NCI-H526 (cell line): ENCODE measurements around the gene KRT72.

Experiments
- DNase-seq, 2 experiments: peaks; one replicate each; lab custom pipeline; 2025; lab: John Stamatoyannopoulos, UW

KRT72 gene

DNA sequence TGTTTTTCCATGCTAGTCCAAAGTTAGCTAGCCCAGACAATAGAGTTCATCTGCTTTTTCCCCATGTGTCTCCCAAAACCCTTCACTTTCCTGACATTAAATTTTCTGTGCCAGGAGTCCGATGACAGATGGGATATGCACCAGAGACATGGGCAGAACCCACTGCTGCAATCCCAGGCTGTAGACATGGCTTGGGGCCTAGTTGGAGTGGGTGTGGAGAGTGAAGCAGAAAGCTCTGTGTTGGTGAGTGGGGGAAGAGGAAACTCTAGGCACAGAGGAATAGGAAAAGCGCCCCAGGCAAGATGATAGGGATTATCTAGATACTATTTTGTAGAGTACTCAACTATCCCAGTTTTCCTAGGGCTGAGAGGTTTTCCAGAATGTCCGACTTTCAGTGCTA, 22.8 kb downstream of the KRT72 start:
- DNase-seq: no peak

DNA sequence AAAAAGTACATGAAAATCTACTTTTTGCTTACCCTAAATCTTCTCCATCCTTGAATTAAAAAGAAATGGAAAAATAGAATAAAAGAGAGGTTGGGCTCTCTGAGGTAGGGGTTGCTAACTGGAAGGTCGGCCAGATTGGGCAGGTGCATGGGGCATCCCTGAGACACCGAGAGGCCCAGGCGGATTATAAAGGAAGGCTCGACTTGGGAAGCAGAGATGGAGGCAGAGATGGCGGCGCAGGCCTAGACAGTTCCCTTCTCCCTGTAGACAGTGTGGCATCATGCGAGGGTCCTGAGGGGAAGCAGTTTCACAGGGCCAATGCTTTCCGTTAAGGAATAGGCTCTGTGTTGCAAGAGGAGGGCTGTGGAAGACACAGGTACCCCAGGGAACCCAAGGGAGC, 23.9 kb downstream of the KRT72 start:
- DNase-seq: no peak

DNA sequence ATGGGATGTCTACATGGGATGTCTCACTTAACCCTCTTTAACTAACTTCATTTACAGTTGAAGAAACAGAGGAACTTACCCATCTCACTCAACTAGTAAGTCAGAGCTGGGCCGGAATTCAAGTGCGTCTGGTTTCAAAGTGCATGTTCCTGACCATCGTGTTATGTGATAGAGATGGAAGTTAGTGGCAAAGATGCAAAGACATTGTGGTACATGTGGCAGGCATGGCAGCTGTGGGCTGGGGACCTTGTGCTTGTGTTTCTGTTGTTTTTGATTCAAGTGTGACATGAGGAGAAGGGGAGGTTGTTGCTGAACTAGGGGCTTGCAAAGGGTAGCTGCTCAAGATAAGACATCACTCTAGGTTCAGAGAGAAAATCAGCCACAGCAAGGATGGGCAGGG, 25.3 kb downstream of the KRT72 start:
- no peak for DNase-seq

DNA sequence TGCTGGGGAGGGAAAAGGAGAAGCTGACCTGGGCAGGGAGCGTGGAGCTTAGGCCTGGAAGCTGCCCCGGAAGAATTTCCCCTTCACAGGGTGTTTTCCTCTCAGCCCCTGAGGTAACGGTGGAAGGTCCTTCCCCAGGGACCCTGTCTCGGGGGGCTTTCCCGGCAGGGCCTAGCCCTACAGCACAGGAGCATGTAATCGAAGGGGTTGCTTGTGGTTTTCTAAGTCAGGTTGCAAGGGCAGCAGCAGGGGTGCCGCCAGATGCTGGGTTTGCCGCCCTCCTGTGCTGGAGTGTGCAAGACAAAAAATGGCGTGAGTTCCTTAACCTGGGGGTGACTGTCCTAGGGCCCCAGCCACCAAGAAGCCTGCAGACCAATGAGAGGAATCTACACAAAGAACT, 26.0 kb downstream of the KRT72 start:
- no peak for DNase-seq

DNA sequence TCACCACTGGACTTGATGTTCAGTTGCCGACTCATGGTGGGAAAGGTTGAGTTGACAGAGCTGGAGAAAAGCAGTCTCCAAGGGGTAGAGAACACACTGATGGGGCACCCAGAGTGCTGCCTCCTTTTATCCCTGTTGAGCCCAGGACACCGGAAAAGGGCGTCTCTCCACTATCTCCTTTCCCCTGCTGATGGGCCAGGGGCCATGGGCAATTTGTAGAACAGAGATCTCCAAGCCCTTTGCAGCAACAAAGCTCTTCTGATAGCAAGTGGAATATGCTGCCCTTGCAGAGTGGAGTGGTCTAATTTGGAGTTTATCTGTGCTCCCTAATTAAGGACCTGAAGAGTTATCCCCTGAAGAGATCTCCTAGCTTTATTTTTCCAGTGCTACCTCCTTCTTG, 27.5 kb downstream of the KRT72 start, which contains the start of gene KRT74:
Gene KRT74 (minus strand): TSS at position 101 of the 400 bp plus-strand sequence. CDS start 66 bp downstream, at position 35.
- no peak for DNase-seq

GRCh38 chr12:52573306-52573705, 28.0 kb downstream of the KRT72 start:
- no peak for DNase-seq

DNA sequence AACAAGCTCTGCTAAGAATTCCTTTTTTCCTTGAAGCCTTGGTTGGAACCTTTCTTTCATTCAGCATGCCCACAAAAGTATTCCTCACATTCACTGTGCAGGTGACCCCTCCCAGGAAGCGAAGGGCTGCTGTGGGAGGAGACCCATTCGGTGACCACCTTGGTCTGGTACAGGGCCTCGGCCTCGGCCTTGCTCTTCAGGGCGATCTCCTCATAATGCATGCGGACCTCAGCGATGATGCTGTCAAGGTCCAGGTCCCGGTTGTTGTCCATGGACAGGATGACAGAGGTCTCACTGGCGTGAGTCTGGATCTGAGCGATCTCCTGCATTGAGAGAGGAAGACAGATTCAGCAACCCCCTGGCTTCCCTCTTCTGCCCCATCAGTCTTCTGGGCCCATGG, 30.8 kb downstream of the KRT72 start:
- DNase-seq: no peak

DNA sequence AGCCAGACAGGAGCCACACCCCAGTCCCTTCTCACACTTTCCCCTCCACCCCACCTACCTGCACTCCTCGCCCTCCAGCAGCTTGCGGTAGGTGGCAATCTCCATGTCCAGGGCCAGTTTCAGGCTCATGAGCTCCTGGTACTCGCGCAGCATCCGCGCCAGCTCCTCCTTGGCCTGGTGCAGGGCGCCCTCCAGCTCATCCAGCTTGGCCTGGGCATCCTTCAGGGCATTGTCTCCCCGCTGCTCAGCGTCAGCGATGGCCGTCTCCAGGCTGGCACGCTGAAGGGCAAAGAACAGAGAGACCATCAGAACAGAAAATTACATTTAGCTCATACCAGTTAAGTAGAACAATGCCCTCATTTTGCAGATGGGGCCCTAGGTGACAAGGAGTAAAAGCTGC, 33.2 kb downstream of the KRT72 start:
- DNase-seq: no peak

GRCh38 chr12:52566847-52567291, 34.4 kb downstream of the KRT72 start:
- DNase-seq: no peak

DNA sequence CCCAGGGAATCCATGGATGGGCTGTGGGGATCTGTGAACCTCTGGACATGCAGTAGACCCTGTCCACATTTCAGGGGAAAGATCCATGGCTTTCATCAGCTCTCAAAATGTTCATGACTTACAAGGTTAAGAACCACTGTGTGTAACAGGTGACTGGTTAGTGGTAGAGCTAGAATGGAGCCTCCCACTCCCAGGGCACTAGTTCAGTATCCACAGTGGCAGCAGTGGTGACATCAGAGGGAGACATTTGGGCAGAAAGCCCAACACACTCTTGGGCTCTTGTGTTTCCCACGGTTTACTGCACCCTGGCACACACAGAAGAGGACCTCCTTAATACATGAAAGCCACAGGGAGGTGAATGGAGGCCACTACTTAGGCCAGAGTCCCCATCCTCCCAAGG, 36.7 kb downstream of the KRT72 start:
- no peak for DNase-seq

GRCh38 chr12:52561880-52562449, 39.3 kb downstream of the KRT72 start:
- peak in 1 of 2 experiments; percentile 6 for DNase-seq

DNA sequence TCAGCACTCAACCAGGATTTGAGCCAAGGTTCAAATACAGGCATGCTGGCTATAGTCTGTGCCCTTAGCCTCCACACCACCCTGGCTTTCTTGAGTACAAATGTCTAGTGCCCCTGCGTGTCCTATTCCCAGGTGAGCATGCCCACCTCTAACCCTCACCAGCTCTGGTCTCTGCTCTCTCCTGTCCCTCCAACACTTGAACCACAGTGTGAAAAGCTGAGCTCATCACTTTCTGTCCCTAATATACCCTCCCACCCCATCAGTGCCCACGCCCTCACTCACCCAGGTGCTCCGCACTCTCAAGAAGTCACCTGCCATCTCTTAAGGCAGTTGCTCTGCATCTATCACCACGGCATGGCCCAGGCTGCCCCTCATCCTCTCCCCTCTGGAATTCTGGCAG, 41.3 kb downstream of the KRT72 start:
- no peak for DNase-seq

- no peak for DNase-seq
Measured at GRCh38 chr12:52558781-52559445, 42.4 kb downstream of the KRT72 start.

GRCh38 chr12:52557476-52557875, 43.8 kb downstream of the KRT72 start:
- DNase-seq: no peak

DNA sequence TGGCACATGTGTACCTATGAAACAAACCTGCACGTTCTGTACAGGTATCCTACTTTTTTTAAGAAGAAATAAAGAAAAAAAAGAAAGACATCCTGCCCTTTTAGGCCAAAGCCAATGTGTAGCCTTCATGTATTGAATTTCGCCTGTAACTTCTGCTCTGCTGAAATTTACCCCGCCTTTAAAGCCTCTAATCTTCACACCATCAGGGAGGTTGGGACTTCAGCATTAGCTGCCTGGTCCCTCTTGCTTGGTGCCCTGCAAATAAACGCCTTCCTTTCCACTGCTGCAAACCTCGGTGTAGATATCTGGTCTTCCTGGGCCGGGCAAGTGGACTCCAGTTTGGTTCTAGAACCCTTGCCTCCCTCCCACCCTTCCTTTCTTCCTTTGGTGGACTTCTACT, 45.7 kb downstream of the KRT72 start:
- no peak for DNase-seq

DNA sequence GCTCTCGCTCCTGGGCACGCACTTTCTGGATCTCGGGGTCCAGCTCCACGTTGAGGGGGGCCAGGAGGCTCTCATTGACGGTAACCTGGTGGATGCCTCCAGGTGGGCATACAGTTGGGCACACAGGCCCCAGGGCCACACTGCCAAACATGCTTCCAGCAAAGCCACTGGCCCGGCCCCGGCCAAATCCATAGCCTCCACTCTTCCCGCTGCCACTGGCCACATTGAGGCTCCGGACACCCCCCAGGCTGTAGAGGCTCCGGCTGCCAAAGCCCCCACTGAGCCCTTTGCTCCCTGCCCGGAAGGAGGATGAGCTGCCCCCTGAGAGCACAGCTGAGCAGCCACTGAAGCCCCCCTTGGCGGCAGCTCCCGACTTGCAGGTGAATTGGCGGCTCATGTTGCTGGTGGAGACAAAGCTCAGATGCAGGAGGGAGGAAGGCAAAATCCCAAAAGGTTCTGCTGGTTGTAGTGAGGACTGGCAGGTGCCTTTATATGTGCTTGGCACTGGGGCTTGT, 48.5 kb downstream of the KRT72 start, which contains the start of gene KRT71:
Gene KRT71 (minus strand): TSS at position 465 of the 515 bp plus-strand sequence. CDS start 68 bp downstream, at position 397.
- DNase-seq: no peak

DNA sequence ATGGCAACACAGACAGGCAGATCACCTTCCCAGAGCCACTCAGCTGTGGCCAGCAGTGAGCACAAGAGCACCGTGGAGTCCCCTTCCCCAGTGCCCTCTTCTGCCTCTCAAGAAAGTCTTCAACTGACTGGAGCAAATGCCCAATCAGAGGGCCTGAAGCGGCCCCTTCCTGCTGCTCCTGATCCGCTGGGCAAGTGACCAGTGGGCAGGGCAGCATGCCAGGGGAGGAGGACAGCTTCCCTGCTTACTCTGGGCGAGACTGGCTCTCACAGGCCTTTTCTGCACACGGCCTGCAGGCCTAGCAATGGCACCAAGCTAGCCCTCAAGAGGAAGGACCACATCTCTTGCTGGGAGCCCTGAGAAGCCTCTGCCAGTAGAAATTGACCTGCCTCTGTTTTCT, 49.2 kb downstream of the KRT72 start:
- DNase-seq: no peak

- no peak for DNase-seq
Measured at GRCh38 chr12:52551216-52551865, 49.9 kb downstream of the KRT72 start.

- no peak for DNase-seq
Measured at GRCh38 chr12:52546126-52546525, 55.1 kb downstream of the KRT72 start.

GRCh38 chr12:52543985-52544883, 57.0 kb downstream of the KRT72 start:
- no peak for DNase-seq

DNA sequence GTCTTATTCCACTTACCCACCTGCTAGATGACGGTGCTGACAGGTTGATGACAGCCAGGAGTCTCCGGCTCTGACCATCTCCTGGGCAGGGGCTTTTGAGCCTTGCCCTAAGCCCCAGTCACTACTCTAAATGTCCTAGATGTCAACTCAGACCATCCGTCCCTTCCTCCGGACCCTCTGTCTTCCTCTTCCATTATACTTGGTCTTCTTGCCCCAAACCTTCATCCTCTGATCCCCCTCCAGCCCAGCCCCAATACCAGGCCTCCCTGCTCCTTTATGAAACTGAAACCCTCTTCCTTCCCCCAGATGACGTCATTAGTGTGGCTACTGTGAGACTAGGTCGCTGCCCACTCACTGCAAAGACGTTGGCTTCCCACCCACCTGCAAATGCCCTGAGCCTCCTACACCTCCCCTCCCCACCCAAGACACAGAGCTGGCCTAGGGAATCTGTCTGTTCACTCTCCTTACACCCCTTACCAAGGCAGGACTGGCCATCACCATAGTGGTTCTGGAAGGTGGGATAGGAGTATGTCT, 58.4 kb downstream of the KRT72 start:
- no peak for DNase-seq

- DNase-seq: no peak
Measured at GRCh38 chr12:52542157-52542556, 59.1 kb downstream of the KRT72 start.
